HT-29 (cell line): ENCODE data around the gene ST6GAL1. TPM values are rescaled to one million over a fixed set of nuclear protein-coding genes. Genes with fewer than 3 reads are reported as not detected.

Source experiments
- DNase-seq: peaks from one replicate; pipeline ENCODE4 v3.0.0-alpha.2; 2015; ENCODE audit warnings: low spot score
- total RNA-seq: library from RNA; depleted of rRNA; stranded (reverse); fragments of >200 nt; shearing (Covaris generic); gene quantifications from 2 replicates; pipeline ENCODE4 v1.2.3, GENCODE V29; 2014; rRNA removed

ST6GAL1 gene
- total RNA-seq, 1 experiment from 2014 or later: 4.2 TPM

GRCh38 chr3:187107989-187108388 lies 177.7 kb downstream of the ST6GAL1 start:
- no peak for DNase-seq

GRCh38 chr3:187110156-187110555 lies 179.8 kb downstream of the ST6GAL1 start:
- no peak for DNase-seq

GRCh38 chr3:187112934-187113793 lies 182.8 kb downstream of the ST6GAL1 start:
- peak; percentile 53 for DNase-seq

- no peak for DNase-seq
Observed at GRCh38 chr3:187114511-187114910, 184.2 kb downstream of the ST6GAL1 start.

- no peak for DNase-seq
Observed at GRCh38 chr3:187120326-187120725, 190.0 kb downstream of the ST6GAL1 start.

- DNase-seq: no peak
Observed at GRCh38 chr3:187122261-187122660, 191.9 kb downstream of the ST6GAL1 start.

GRCh38 chr3:187125319-187126031 lies 195.1 kb downstream of the ST6GAL1 start:
- DNase-seq: no peak

Other genes with a start within 250 kb of the ST6GAL1 start
- not detected in 2 replicates for gene KNG1, start 213.2 kb upstream of the ST6GAL1 start, total RNA-seq
- gene EIF4A2, start 146.9 kb upstream of the ST6GAL1 start, total RNA-seq: 189 and 213 TPM in 2 replicates
- 23.6 and 38.0 TPM in 2 replicates for gene RFC4, start 124.0 kb upstream of the ST6GAL1 start, total RNA-seq
- gene ADIPOQ, start 87.8 kb upstream of the ST6GAL1 start, total RNA-seq: not detected in 2 replicates
- gene RPL39L, start 209.0 kb downstream of the ST6GAL1 start, total RNA-seq: not detected in 2 replicates